GM21390 (cell line): ENCODE measurements around the gene DYNC2H1.

Experiments used
- ATAC-seq: cut with Tn5 transposase; IDR thresholded peaks from one replicate; pipeline ENCODE4 v1.9.1; 2021; ENCODE audit not compliant: unreplicated experiment

Gene DYNC2H1

DNA sequence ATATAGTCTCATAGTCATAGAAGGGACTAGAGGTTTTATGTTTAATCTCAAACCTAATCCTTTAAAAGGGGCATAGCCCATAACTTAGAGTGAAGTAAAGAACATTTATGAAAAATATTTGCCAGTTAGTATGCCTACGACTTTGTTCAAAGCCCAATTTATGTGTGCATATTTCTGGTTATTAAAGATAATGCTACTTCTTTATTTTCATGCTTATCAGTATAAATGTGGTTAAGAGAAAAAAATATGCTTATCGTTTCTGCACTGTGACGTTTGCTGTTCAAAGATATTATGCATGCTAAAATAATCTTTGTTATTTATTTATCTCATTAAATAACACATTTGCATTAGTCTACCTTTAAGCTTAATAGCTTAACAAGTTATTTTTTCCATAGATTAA lies 343.9 kb downstream of the DYNC2H1 start:
- no peak for ATAC-seq

GRCh38 chr11:103453915-103454709 lies 344.9 kb downstream of the DYNC2H1 start:
- no peak for ATAC-seq

- ATAC-seq = no peak
Observed at GRCh38 chr11:103464420-103464819, 355.2 kb downstream of the DYNC2H1 start.

DNA sequence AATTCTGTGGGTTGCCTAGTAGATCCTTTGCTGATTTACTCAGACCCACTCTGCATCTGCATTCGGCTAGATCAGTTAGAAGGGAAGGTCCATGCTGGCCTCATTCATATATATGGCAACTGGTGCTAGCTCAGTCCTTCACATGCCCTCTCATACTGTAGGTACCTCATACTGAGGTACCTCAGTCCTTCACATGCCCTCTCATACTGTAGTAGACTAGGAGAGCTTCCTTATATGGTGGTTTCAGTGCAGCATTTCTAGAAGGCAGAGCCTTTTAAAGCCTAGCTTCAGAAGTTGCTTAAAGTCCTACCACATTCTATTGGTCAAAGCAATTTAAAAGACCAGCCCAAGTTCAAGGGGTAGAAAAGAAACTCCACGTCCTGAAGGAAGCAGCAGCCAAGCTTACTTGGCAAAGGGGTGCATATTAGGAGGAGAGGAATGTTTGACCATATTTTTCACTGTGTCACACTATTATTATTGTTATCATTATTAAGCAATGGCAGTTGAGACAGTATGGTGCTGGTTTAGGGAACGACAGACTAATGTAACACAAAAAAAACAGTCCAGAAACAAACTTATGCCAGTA lies 356.4 kb downstream of the DYNC2H1 start:
- ATAC-seq = no peak

DNA sequence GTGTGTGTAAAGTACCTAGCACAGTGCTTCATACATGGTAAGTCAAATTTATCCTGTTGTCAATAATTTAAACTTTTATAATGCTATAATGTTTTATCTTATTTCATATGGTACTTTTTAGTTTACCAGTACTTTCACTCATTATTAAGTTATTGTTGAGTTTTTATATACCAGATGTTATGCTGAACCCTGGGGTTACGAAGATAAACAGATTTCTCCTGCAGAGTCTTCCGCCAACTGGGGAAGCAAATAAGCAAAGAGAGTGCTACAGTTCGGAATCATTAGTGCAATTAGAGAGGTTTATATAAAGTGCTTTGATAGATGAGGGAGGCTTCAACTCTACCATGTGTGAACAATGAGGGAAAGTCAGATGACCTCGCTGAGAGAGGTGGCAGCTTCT lies 362.3 kb downstream of the DYNC2H1 start:
- no peak for ATAC-seq

- no peak for ATAC-seq
Observed at GRCh38 chr11:103476874-103477273, 367.6 kb downstream of the DYNC2H1 start.

- no peak for ATAC-seq
Observed at GRCh38 chr11:103480421-103480820, 371.2 kb downstream of the DYNC2H1 start.

- ATAC-seq = no peak
Observed at GRCh38 chr11:103483996-103484395, 374.8 kb downstream of the DYNC2H1 start.

GRCh38 chr11:103484545-103484944 lies 375.3 kb downstream of the DYNC2H1 start:
- no peak for ATAC-seq

DNA sequence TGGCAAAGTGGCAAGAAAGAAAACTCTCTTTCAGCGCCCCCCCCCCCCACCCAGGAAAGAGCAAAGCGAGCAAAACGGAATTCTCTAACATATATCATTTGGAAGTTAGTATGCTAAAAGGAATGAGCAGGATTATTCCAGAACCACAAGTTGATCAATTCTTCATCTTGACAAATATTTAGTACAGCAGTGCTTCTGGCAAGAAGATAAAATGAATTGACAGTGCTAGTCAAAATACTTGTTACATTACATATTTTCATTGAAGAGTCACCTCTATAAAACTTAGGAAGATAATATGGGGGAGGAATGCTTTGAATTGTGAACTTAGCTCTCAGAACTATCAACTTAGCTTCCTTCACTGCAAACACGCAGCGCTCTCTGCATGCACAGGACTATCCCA lies 377.4 kb downstream of the DYNC2H1 start:
- no peak for ATAC-seq

DNA sequence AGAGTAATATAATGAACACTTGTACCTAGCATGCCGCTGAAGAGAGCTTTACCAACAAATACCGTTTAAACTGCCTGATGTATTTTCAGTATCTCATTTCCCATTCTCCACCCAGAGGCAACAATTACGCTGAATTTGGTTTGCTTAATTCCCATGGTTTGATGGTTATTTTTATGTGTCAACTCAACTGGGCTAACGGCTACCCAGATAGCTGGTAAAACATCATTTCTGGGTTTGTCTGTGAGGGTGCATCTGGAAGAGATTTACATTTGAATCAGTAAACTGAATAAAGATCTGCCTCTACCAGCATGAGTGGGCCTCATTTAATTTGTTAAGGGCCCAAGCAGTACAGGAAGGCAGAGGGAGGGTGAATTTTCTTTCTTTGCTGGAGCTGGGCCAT lies 377.9 kb downstream of the DYNC2H1 start:
- no peak for ATAC-seq

DNA sequence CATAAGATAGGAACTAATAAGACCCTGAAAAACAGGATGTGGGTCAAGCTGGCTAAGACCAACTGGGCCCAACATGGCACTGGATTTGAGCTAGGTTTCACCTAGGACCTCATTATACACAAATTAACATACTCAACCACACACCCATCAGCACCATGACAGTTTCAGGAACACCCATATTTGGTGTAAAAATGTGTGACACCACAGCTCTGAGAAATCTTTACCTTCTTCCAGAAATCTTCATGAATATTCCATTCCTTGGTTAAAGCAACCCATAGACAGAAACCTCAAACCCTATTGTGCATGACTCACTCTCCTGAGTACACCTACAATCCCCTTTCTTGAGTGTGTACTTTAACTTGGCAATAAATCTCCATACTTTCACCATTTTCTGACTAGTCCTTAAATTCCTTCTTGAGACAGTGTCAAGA lies 378.8 kb downstream of the DYNC2H1 start:
- ATAC-seq = no peak

DNA sequence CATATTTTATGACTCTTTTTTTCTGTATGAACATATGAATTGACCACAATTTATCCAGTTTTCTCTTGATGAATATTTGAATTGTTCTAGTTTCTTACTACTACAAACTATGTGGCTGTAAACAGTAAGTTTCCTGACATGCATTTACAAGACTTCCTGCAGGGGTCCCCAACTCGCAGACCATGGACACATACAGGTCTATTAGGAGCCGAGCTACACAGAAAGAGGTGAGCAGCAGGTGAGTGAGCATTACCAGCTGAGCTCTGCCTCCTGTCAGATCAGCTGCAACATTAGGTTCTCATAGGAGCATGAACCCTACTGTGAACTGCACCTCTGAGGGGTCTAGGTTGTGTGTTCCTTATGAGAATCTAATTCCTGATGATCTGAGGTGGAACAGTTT lies 379.4 kb downstream of the DYNC2H1 start:
- no peak for ATAC-seq

GRCh38 chr11:103491777-103492176 lies 382.6 kb downstream of the DYNC2H1 start:
- no peak for ATAC-seq

- no peak for ATAC-seq
Observed at GRCh38 chr11:103494491-103494890, 385.3 kb downstream of the DYNC2H1 start.

DNA sequence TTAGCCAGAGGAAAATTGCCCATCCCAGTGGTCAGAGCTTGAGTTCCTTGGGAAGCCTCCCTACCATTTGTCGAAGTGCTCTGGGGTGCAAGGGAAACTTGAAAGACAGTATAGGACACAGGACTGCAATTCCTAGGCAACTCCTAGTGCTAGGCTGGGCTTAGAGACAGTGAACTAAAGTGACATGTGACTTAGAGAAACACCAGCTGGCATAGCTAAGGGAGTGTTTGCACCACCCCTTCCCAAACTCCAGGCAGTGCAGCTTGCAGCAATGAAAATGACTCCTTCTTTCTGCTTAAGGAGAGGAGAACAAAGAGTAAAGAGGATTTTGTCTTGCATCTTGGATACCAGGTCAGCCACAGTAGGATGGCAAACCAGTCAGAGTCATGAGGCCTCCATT lies 388.0 kb downstream of the DYNC2H1 start:
- no peak for ATAC-seq

DNA sequence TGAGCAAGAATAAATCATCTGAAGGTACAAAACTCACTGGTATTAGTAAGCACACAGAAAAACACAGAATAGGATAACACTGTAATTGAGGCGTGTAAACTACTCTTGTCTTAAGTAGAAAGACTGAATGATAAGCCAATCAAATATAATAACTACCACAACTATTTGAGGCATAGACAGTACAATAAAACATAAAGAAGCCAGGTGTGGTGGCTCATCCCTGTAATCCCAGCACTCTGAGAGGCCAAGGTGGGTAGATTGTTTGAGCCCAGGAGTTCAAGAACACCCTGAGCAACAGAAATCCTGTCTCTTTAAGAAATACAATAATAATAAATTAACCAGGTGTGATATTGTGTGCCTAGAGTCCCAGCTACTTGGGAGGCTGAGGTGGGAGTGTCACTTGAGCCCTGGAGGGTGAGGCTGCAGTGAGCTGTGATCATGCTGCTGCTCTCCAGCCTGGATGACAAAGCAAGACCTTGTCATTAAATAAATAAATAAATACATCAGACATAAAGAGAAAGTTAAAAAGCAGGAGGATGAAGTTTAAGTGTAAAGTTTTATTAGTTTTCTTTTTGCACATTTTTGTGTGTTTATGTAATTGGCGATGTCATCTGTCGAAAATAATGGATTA lies 390.6 kb downstream of the DYNC2H1 start:
- no peak for ATAC-seq

- no peak for ATAC-seq
Observed at GRCh38 chr11:103515283-103515682, 406.1 kb downstream of the DYNC2H1 start.

DNA sequence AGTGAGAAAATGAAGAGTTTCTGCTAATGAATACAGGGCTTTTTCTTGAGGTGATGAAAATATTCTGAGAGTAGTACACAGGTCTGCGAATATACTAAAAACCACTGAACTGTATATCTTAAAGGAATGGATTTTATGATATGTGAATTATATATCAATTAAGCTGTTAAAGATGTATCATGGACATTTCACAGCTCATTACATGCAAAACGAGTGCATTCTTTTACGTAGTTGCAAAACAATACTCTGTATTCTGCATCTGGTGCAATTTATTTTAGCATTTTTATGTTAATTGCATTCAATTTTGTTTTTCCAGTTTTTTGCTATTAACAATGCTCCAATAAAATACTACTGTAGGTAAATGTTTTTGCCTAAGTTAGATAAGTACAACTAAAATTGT lies 411.6 kb downstream of the DYNC2H1 start:
- no peak for ATAC-seq

DNA sequence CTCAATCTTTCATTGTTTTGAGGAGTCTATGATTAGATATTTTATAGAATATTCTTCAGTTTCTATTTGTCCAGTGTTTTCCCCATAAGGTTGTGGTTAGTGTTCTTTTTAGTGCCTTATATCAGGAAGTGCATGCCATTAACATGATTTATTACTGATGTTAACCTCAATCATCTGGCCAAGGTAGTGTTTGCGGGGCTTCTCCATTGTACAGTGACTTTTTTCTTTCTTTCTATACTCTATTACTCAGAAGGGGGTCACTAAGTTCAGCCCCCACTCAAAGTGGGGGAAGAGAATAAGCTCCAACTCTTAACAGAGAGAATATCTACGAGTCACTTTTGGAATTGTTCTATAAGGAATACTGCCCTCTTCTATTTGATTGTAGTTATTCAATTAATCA lies 415.8 kb downstream of the DYNC2H1 start:
- ATAC-seq = no peak

DNA sequence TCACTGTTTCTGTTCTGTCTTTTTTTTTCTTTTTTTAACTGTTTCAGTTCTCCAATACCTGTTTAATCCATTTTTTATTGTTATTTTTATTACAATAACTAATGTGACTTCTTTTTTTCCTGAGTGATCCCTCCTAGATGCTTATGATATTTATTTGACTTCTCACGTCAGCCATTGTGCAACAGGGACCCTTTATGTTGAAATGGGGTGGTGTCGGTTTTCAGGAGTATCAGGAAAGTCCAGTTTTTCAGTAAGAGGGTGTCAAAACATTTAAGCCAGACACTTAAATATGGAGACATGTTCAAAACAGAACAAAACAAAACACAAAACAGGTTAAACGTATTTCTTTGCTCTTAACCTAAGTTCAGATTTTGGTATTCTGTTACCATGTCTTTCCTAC lies 418.8 kb downstream of the DYNC2H1 start:
- no peak for ATAC-seq

DNA sequence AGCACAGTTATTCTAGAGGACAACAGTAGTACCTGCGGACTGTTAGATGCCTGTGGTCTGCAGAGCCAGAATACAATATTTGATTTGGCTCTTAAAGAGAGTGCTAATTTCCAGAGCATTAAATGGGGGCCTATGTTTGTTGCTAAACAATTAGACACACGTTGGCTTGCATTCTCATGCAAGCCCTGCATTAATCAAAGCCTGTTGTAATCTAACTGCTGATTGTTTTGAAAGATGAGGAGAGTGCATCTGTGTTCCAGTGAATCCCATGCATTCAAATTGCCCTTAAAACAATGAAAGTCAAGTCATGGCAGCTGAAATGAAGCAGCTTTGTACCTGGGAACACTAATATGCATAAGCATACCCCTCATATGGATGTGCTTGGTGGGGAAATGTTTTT lies 419.4 kb downstream of the DYNC2H1 start:
- ATAC-seq = no peak
